HTERT RPE-1 (cell line): ENCODE data around the gene DPYSL5.

ENCODE experiments used
- in situ Hi-C: fragments of 300-500 bp; cut with MboI; formaldehyde crosslinking; loops from 4 replicates; pipeline ENCODE4 v1.14.3; 2020; ENCODE audit warnings: low sequenced_read_pairs

The DPYSL5 gene

DNA sequence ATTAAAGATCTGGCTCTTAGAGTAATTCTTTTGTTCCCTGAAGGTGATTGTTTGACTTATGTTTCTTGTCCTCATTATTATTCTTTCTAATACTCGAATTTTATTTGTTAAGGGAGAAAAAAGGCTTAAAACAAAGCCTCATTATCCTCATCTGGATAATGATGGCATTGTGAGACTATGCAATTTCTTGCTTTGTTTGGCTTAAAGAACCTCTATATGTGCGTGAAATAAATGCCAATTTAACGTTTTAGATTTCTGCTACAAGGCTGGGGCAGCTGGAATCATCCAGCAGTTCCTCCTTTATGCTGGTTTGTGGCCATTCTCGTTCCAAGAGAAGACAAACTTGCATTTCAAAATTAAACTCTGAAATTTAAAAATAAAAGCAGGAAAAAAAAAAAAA lies 4.9 kb upstream of the DPYSL5 start:
- in situ Hi-C loops = no loop called here

GRCh38 chr2:26845021-26845420 lies 2.9 kb upstream of the DPYSL5 start:
- in situ Hi-C loops = no loop called here

GRCh38 chr2:26846334-26847306 lies 1.3 kb upstream of the DPYSL5 start:
- in situ Hi-C loops = no loop called here

GRCh38 chr2:26847307-26847654 lies 651 bp upstream of the DPYSL5 start:
- in situ Hi-C loops = no loop called here

GRCh38 chr2:26848336-26849055 lies 564 bp downstream of the DPYSL5 start:
- in situ Hi-C loops = no loop called here

- in situ Hi-C loops = no loop called here
Measured at GRCh38 chr2:26849056-26849999, 1.4 kb downstream of the DPYSL5 start.

- in situ Hi-C loops = no loop called here
Measured at GRCh38 chr2:26850000-26850431, 2.1 kb downstream of the DPYSL5 start.

DNA sequence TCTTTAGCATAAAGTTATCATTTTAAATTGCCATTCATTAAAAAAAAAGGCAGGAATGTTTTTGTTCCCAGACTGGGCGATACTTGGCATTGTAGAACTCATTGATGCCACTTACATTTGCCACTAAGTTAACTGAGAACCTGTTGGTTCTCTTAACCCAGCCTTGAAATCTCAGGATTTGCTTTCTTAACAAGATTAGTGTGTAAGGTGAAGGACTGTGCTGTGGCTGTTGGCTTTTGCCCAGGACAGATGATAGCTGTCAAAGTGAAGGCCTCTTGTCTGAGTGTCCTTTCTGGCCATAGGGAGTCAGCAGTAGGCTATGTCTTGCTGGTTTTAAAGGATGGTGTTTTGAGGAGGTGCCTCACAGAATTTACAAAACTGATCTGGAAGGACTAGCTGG lies 2.6 kb downstream of the DPYSL5 start:
- in situ Hi-C loops = no loop called here

- in situ Hi-C loops = no loop called here
Measured at GRCh38 chr2:26852405-26853306, 4.7 kb downstream of the DPYSL5 start.

- in situ Hi-C loops = no loop called here
Measured at GRCh38 chr2:26853751-26854150, 5.8 kb downstream of the DPYSL5 start.

DNA sequence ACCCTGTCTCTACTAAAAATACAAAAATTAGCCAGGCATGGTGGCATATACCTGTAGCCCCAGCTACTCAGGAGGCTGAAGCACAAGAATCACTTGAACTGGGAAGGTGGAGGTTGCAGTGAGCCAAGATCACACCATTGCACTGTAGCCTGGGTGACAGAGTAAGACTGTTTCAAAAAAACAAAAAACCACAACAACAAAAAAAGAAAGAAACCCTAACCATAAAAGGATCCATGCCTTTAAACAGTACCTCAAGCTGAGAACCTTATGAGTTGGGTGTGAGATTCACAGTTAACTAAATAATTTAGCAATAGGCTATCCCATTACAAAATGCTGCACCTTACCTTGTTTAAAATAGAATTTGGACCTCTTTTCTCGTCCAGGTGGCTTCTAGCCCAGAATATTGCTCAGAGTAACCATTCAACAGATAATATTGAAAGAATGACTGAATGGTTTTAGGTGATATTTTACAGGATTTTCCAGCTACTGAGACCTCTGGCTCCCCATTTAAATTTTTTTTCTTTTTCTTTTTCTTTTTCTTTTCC lies 6.4 kb downstream of the DPYSL5 start:
- in situ Hi-C loops = no loop called here

DNA sequence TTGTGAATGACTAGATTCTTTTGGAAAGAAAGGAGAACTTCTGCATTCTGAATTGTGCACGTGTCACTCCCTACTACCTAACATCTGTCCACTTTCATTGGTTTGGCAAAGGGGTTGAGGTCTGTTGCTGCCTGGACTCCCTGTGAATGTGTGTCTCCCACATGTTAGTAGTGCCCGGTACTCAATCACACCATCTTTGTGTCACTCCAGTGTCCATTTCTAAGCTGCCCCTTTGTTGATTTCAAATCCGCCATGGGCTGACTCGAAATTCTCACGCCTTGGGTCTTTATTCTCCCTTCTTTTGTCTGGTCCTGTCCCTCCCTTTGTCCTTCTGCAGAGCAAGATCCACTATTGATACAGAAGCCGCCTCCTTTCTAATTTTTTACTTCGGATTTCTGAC lies 7.5 kb downstream of the DPYSL5 start:
- in situ Hi-C loops = no loop called here

DNA sequence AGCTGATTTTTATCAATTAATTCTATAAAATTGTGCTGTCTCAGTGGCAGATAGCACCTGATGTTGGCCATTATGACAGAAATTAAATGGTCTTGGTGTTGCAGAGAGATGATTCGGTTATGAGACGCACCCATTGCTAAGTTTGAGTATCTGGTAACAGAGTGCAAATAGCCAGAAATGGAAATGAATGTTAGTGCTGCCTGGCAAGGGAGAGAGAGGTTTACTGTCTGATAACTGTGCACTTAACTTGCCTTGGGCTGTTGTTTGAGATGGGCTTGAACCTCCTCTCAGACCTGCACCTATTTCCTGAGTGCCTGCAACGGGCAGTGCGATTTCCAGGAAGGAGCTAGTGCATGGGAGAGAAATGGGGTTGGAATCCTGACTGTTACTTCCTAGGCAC lies 11.7 kb downstream of the DPYSL5 start:
- in situ Hi-C loops = no loop called here

DNA sequence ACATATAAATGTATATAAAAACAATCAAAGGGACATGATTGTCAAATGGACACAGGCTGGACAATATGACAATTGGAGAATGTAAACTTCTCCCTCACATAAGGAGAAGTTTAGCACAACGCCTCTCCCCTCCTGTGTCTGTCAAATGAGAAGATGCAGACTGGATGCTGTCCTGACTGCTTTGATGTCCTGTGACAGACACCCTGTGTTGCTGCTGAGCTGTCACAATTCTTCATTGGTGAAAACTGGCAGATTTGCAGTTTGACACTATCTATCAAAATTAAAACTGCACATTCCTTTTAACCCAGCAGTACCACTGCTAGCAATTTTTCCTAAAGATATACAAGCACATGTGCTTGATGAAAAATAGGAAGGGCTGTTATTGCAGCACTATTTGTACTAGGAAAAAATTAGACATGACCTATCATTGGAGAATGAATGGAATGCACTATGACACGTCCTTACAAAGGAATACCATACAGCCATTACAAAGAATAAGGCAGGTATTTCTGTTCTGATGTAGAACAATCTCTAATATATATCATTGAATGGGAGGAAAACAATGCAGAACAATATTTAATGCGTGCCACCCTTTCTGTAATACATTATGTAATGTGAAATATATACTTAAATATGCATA lies 12.4 kb downstream of the DPYSL5 start:
- in situ Hi-C loops = no loop called here

GRCh38 chr2:26861610-26862224 lies 13.8 kb downstream of the DPYSL5 start:
- in situ Hi-C loops = no loop called here

GRCh38 chr2:26864226-26864625 lies 16.3 kb downstream of the DPYSL5 start:
- in situ Hi-C loops = no loop called here

DNA sequence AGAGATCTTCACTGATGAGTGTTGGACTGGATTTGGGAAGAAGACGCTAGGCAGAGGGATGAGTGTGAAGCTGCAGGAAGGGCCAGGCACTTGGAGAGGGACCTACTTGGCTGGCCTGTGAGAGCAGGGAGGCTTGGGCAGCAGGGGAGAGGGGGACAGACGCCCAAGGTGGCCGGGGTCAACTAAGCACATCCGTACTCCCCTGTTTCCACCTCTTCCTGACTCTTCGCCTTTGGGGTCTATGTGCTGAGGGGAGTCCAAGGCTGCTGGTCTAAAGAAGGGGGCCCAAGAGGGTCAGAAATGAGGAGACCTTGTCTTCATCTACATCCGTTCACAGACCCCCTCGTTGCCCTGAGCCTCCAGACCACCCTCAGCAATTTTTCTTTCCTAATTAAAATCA lies 16.7 kb downstream of the DPYSL5 start:
- in situ Hi-C loops = no loop called here

DNA sequence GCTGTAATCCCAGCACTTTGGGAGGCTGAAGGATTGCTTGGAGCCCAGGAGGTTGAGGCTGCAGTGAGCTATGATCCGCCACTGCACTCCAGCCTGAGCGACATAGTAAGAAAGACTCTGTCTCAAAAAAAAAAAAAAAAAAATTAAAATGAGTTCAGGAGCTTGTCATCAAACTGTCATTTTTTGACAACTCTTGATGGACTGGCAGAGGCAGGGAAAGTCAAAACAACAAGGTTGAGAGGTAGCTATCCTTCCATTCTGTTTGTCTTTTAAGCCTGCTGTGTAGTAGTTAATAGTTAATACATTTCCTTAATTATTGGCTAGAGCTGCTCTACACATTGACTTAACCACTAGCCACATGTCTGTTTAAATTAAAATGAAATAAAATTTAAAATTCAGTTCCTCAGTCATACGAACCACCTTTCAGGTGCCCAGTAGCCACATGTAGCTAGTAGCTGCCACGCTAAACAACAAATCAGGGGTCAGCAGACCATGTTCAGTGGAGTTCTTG lies 22.7 kb downstream of the DPYSL5 start:
- in situ Hi-C loops = no loop called here
